Upper lobe of left lung (tissue), 6 donors: ENCODE results near the gene ZDHHC8. TPM values are rescaled to one million over a fixed set of nuclear protein-coding genes. Genes with fewer than 3 reads are reported as not detected.

Source experiments
- ATAC-seq, 2 donors: fragments of 200-7000 bp; cut with Tn5 transposase; one replicate each; pipeline ENCODE4 v1.9.1; 2022; ENCODE audit warnings: mild to moderate bottlenecking in 2 of 2, moderate library complexity in 2 of 2; ENCODE audit not compliant: low FRiP score in 2 of 2
- DNase-seq, 2 donors: peaks; one replicate each; pipeline ENCODE4 v3.0.0-alpha.2; 2019 to 2020
- H3K27ac ChIP-seq, 4 donors: fragments of 200-600 bp; sonication (generic); one replicate each; pipeline ENCODE4 v1.5.1; 2016 to 2019
- H3K27me3 ChIP-seq, 4 donors: fragments of 200-600 bp; sonication (generic); one replicate each; pipeline ENCODE4 v1.5.1; 2017 to 2019
- H3K36me3 ChIP-seq, 4 donors: fragments of 200-600 bp; sonication (generic); one replicate each; pipeline ENCODE4 v1.5.1; 2016 to 2019
- H3K4me1 ChIP-seq, 4 donors: fragments of 200-600 bp; sonication (generic); one replicate each; pipeline ENCODE4 v1.5.1; 2018 to 2019
- H3K4me3 ChIP-seq, 4 donors: fragments of 200-600 bp; sonication (generic); one replicate each; pipeline ENCODE4 v1.5.1; 2017 to 2019; ENCODE audit warnings: mild to moderate bottlenecking in 2 of 4, moderate library complexity in 1 of 4
- H3K9me3 ChIP-seq, 4 donors: fragments of 200-600 bp; sonication (generic); one replicate each; pipeline ENCODE4 v1.5.1; 2018 to 2019
- CTCF ChIP-seq, 6 experiments: fragments of 450-650 bp in 4 of 6; fragments of 200-600 bp in 2 of 6; sonication (generic) in 2 of 6; IDR thresholded peaks; one replicate each; pipeline ENCODE4 v1.5.1; 2016 to 2019; ENCODE audit warnings: antibody characterized with exemption in 6 of 6
- EP300 ChIP-seq, 4 donors: sonication (generic); formaldehyde crosslinking; IDR thresholded peaks; one replicate each; pipeline ENCODE4 v1.5.1; 2017; ENCODE audit warnings: antibody characterized with exemption in 4 of 4, control low read depth in 2 of 4
- POLR2A ChIP-seq, 4 donors: fragments of 450-650 bp; IDR thresholded peaks; one replicate each; pipeline ENCODE4 v1.5.1; 2016 to 2017; ENCODE audit warnings: antibody characterized with exemption in 4 of 4, mild to moderate bottlenecking in 2 of 4
- POLR2AphosphoS5 ChIP-seq, 2 donors: sonication (generic); formaldehyde crosslinking; IDR thresholded peaks; one replicate each; pipeline ENCODE4 v1.5.1; 2017; ENCODE audit warnings: antibody characterized with exemption in 2 of 2
- whole genome bisulfite sequencing, 2 donors: methylation state at CpG; one replicate each; pipeline ENCODE4 v1.1.5; 2017 to 2018; 5-methylcytosine and 5-hydroxymethylcytosine counted together
- total RNA-seq, 6 donors: library from RNA; depleted of rRNA in 4 of 6; stranded (reverse); fragments of >200 nt in 4 of 6; gene quantifications; one replicate each; pipeline versions ENCODE4 v1.1.0 to v1.2.1, GENCODE V29; 2016 to 2021
- donor health status: DM: no; HTN: no; CAD: no; lungs with moderate emphysema.
- donor health status: DM: no; HTN: yes; CAD: no; lungs with severe emphysema.

ZDHHC8 gene
- total RNA-seq, 6 donors from 2014 or later, result 19.5 to 87.1 (median 63.9) TPM

GRCh38 chr22:20096574-20097420, 34.8 kb upstream of the ZDHHC8 start:
- WGBS, 2 donors, result 93 to 98% methylated on average over 2 of the region's 2 CpGs
- H3K4me1 ChIP-seq, result no peaks in the 10 kb centered on the region
- H3K9me3 ChIP-seq, result no peaks in the 10 kb centered on the region
- DNase-seq, result no peak
- peaks cover 30 to 99% (median 81%) of the 10 kb centered on the region in 4 donors for H3K36me3 ChIP-seq
- H3K27ac ChIP-seq, result no peak overlapping the region
- TF ChIP-seq POLR2A (IDR thresholded peaks at IDR 0.05), result no peak
- TF ChIP-seq EP300 (IDR thresholded peaks at IDR 0.05), result no peak
- TF ChIP-seq CTCF (IDR thresholded peaks at IDR 0.05), result no peak
- TF ChIP-seq POLR2AphosphoS5 (IDR thresholded peaks at IDR 0.05), result no peak
- no peak overlapping the region for H3K4me3 ChIP-seq
- H3K27me3 ChIP-seq, result no peaks in the 10 kb centered on the region
- no peak for ATAC-seq

- ATAC-seq (no peak), DNase-seq (no peak)
- H3K4me1 ChIP-seq, result no peaks in the 10 kb centered on the region
- H3K36me3 ChIP-seq, result peaks cover 22 to 94% (median 59%) of the 10 kb centered on the region in 4 donors
- H3K9me3 ChIP-seq, result no peaks in the 10 kb centered on the region
- TF ChIP-seq CTCF (IDR thresholded peaks at IDR 0.05) (no peak), POLR2A (IDR thresholded peaks at IDR 0.05) (no peak), EP300 (IDR thresholded peaks at IDR 0.05) (no peak), POLR2AphosphoS5 (IDR thresholded peaks at IDR 0.05) (no peak)
- no peak overlapping the region for H3K27ac ChIP-seq
- H3K27me3 ChIP-seq, result no peaks in the 10 kb centered on the region
- no peak overlapping the region for H3K4me3 ChIP-seq
- WGBS, 2 donors, result 87 to 95% methylated on average over 5 to 6 of the region's 6 CpGs
These were observed 32.4 kb upstream of the ZDHHC8 start for GRCh38 chr22:20099099-20099711.

- DNase-seq (peak in 1 of 2 donors; percentile 26), ATAC-seq (no peak)
- no peaks in the 10 kb centered on the region for H3K27me3 ChIP-seq
- H3K36me3 ChIP-seq, result peaks cover 16 to 94% (median 60%) of the 10 kb centered on the region in 4 donors
- no peaks in the 10 kb centered on the region for H3K4me1 ChIP-seq
- H3K9me3 ChIP-seq, result no peaks in the 10 kb centered on the region
- no peak overlapping the region for H3K27ac ChIP-seq
- H3K4me3 ChIP-seq, result no peak overlapping the region
- WGBS, 2 donors, result 71 to 82% methylated on average over 8 of the region's 8 CpGs
- TF ChIP-seq POLR2A (IDR thresholded peaks at IDR 0.05), result no peak
- no peak for TF ChIP-seq POLR2AphosphoS5 (IDR thresholded peaks at IDR 0.05)
- TF ChIP-seq CTCF (IDR thresholded peaks at IDR 0.05), result no peak
- no peak for TF ChIP-seq EP300 (IDR thresholded peaks at IDR 0.05)
These were observed 30.0 kb upstream of the ZDHHC8 start for GRCh38 chr22:20101638-20102037.

GRCh38 chr22:20102203-20102780, 29.3 kb upstream of the ZDHHC8 start:
- H3K36me3 ChIP-seq, result peaks cover 22 to 95% (median 63%) of the 10 kb centered on the region in 4 donors
- H3K27ac ChIP-seq, result no peak overlapping the region
- no peaks in the 10 kb centered on the region for H3K27me3 ChIP-seq
- ATAC-seq (no peak), DNase-seq (no peak)
- WGBS, 2 donors, result 94 to 98% methylated on average over 10 to 12 of the region's 12 CpGs
- no peaks in the 10 kb centered on the region for H3K9me3 ChIP-seq
- no peak overlapping the region for H3K4me3 ChIP-seq
- TF ChIP-seq POLR2A (IDR thresholded peaks at IDR 0.05) (no peak), CTCF (IDR thresholded peaks at IDR 0.05) (no peak), POLR2AphosphoS5 (IDR thresholded peaks at IDR 0.05) (no peak), EP300 (IDR thresholded peaks at IDR 0.05) (no peak)
- H3K4me1 ChIP-seq, result no peaks in the 10 kb centered on the region
